UCSD-AML1 (cell line): ENCODE data around the gene ZSCAN20.

ENCODE experiments used
- DNase-seq: peaks from one replicate; lab custom pipeline; 2025; ENCODE audit not compliant: unreplicated experiment; lab: John Stamatoyannopoulos, UW

ZSCAN20 gene

GRCh38 chr1:33527934-33528333 is 55.5 kb downstream of the ZSCAN20 start:
- DNase-seq: no peak

- no peak for DNase-seq
These were observed 57.5 kb downstream of the ZSCAN20 start for GRCh38 chr1:33529957-33530356.

GRCh38 chr1:33532250-33532649 is 59.8 kb downstream of the ZSCAN20 start:
- DNase-seq: no peak

DNA sequence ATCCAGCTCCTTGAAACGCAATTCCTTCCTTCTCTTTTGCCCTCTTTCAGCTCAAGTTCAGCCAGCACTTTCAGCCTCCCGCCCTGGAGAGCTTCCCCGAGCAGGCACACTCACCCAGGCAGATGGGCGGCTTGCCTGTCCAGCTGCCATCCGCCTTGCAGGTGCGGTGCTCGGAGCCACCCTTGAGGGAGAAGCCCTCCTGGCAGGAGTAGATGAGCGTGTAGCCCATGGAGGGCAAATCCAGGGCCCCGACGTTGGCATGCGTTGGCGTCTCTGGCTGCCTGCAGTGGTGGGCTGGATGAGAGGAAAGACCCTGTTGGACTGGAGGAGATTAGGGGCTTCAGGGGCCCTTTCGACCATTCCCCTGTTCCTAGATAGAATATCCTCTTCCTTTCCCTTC is 60.5 kb downstream of the ZSCAN20 start:
- no peak for DNase-seq

GRCh38 chr1:33535334-33535733 is 62.9 kb downstream of the ZSCAN20 start:
- no peak for DNase-seq

DNA sequence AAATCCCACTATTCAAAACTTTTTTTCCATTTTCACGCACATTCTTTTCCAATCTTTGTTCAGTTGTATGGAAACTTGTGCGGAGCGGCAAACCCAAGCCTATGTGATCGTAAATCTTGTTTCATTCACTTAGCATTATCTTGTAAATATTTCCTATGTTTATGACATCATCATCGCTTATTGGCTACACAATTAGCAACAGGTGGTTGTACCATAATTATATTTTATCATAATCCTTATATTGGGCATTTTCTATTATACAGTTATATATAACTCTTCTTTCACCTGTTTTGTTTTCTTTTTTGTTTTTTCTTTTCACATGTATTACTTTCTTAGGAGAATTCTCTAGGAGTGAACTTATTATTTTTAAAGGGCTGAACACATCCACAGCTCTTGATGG is 65.4 kb downstream of the ZSCAN20 start:
- DNase-seq: no peak

DNA sequence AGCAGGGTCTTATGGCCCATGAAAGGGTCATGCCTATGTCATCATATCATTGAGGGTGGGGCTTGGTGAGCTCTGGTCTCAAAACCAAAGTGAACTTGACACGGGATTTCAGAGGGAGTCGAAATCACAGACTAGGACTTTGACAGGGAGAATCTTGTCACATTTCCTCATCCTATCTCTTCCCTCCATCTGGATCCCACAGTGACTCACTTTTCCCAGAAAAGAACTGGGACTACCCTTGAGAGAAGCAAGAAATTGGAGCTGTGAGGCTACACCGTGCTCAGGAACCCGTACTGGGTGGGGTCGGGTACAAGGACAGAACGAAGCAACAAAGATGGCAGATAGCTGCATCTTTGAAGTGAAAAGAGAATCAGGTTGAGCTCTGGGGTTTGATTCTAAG is 69.5 kb downstream of the ZSCAN20 start:
- no peak for DNase-seq
